ENCODE data around the gene RNF144B.

DNA sequence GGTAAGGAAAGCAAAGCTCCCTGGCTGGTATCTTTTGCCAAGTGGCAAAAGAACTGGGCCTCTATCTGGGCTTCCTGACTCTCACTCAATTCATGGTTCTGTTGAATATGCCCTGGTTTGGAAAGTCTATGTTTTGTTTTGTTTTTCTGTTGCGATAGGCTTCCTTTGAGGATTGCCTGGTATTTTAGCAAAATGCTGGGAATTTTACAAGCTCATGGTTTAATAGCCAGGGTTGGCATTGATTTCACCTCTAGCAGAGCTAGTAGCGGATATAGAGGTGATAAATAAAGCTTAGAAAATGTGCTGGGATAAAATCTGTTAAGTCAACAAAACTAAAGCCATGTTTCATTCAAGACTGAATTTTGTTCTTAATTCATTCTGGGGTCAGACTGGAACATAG, 109.9 kb downstream of the RNF144B start:
- TF ChIP-seq, protein P1, sequence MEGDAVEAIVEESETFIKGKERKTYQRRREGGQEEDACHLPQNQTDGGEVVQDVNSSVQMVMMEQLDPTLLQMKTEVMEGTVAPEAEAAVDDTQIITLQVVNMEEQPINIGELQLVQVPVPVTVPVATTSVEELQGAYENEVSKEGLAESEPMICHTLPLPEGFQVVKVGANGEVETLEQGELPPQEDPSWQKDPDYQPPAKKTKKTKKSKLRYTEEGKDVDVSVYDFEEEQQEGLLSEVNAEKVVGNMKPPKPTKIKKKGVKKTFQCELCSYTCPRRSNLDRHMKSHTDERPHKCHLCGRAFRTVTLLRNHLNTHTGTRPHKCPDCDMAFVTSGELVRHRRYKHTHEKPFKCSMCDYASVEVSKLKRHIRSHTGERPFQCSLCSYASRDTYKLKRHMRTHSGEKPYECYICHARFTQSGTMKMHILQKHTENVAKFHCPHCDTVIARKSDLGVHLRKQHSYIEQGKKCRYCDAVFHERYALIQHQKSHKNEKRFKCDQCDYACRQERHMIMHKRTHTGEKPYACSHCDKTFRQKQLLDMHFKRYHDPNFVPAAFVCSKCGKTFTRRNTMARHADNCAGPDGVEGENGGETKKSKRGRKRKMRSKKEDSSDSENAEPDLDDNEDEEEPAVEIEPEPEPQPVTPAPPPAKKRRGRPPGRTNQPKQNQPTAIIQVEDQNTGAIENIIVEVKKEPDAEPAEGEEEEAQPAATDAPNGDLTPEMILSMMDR (conservative IDR thresholded peaks at IDR 0.05): no peak
- no peak for TF ChIP-seq EZH2 (IDR thresholded peaks at IDR 0.05; ENCODE audit: low read depth)

Data from PC-9 (cell line).